Measurements from ENCODE around the gene SCPEP1. TPM values are rescaled to one million over a fixed set of nuclear protein-coding genes. Genes with fewer than 3 reads are reported as not detected.

Gene SCPEP1
- total RNA-seq, 1 experiment from 2014 or later = 17.6 TPM

- CTCF ChIA-PET = no interaction called here
- H3K27me3 Mint-ChIP-seq (ENCODE audit: unreplicated experiment) = no peaks in the 10 kb centered on the region
- no peak overlapping the region for H3K4me3 Mint-ChIP-seq (ENCODE audit: low read depth, unreplicated experiment)
- H3K27ac Mint-ChIP-seq (ENCODE audit: unreplicated experiment) = no peak overlapping the region
- intact Hi-C loops (cut with micrococcal nuclease; ENCODE audit: unreplicated experiment) = no loop called here
- no peaks in the 10 kb centered on the region for H3K9me3 Mint-ChIP-seq (ENCODE audit: low read depth, unreplicated experiment)
- no peak for DNase-seq
- no TSS peak for BruUV-seq (replicated peaks)
- H3K4me1 Mint-ChIP-seq (ENCODE audit: low read depth, unreplicated experiment) = peaks cover 12% of the 10 kb centered on the region
- H3K36me3 Mint-ChIP-seq (ENCODE audit: insufficient read depth, unreplicated experiment) = peaks cover 10% of the 10 kb centered on the region
- no peak for TF ChIP-seq CTCF (IDR thresholded peaks at IDR 0.05; ENCODE audit: unreplicated experiment)
These were observed 3.9 kb upstream of the SCPEP1 start for GRCh38 chr17:56974055-56974454.

DNA sequence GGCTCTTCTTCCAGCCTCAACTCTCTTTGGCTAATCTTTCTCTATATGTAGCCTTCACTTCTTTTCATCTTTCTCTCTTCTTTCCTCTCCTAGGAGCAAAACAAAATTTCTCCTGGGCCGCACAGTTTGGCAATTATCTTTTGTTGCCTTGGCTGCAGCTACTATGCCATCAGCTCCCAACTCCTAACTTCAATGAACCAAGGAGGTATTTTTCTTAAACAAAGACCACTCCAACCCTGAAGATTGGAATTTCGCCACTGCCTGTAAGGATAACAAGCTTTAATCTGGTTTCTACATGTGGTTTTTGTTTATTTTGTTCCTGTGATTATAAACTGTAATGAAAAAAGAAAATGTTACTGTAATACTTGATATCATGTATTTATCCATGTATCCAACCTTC, 2.3 kb upstream of the SCPEP1 start:
- no TSS peak for BruUV-seq (replicated peaks)
- no peak for TF ChIP-seq CTCF (IDR thresholded peaks at IDR 0.05; ENCODE audit: unreplicated experiment)
- intact Hi-C loops (cut with micrococcal nuclease; ENCODE audit: unreplicated experiment) = no loop called here
- CTCF ChIA-PET = no interaction called here
- Mint-ChIP-seq H3K4me1 (ENCODE audit: low read depth, unreplicated experiment) (peaks cover 15% of the 10 kb centered on the region), H3K27ac (ENCODE audit: unreplicated experiment) (no peak overlapping the region), H3K36me3 (ENCODE audit: insufficient read depth, unreplicated experiment) (peaks cover 10% of the 10 kb centered on the region), H3K9me3 (ENCODE audit: low read depth, unreplicated experiment) (no peaks in the 10 kb centered on the region), H3K27me3 (ENCODE audit: unreplicated experiment) (no peaks in the 10 kb centered on the region), H3K4me3 (ENCODE audit: low read depth, unreplicated experiment) (no peak overlapping the region)
- no peak for DNase-seq

GRCh38 chr17:56976941-56977608, 856 bp upstream of the SCPEP1 start:
- peak overlapping the region; percentile 73 for H3K4me3 Mint-ChIP-seq (ENCODE audit: low read depth, unreplicated experiment)
- no peaks in the 10 kb centered on the region for H3K27me3 Mint-ChIP-seq (ENCODE audit: unreplicated experiment)
- DNase-seq = no peak
- CTCF ChIA-PET = no interaction called here
- H3K27ac Mint-ChIP-seq (ENCODE audit: unreplicated experiment) = no peak overlapping the region
- H3K9me3 Mint-ChIP-seq (ENCODE audit: low read depth, unreplicated experiment) = no peaks in the 10 kb centered on the region
- H3K4me1 Mint-ChIP-seq (ENCODE audit: low read depth, unreplicated experiment) = peaks cover 15% of the 10 kb centered on the region
- no TSS peak for BruUV-seq (replicated peaks)
- intact Hi-C loops (cut with micrococcal nuclease; ENCODE audit: unreplicated experiment) = no loop called here
- peaks cover 10% of the 10 kb centered on the region for H3K36me3 Mint-ChIP-seq (ENCODE audit: insufficient read depth, unreplicated experiment)
- TF ChIP-seq CTCF (IDR thresholded peaks at IDR 0.05; ENCODE audit: unreplicated experiment) = no peak

- Mint-ChIP-seq H3K27ac (ENCODE audit: unreplicated experiment) (peak overlapping the region; percentile 53), H3K4me3 (ENCODE audit: low read depth, unreplicated experiment) (peak overlapping the region; percentile 73), H3K4me1 (ENCODE audit: low read depth, unreplicated experiment) (peaks cover 15% of the 10 kb centered on the region), H3K36me3 (ENCODE audit: insufficient read depth, unreplicated experiment) (peaks cover 10% of the 10 kb centered on the region), H3K9me3 (ENCODE audit: low read depth, unreplicated experiment) (no peaks in the 10 kb centered on the region), H3K27me3 (ENCODE audit: unreplicated experiment) (no peaks in the 10 kb centered on the region)
- intact Hi-C loops (cut with micrococcal nuclease; ENCODE audit: unreplicated experiment) = no loop called here
- TSS peak; percentile 58 for BruUV-seq (replicated peaks)
- CTCF ChIA-PET = interaction anchor here (0.6 to 0.7 kb wide), 4 partner anchors 8 to 279 kb away, joined by 4 to 6 read pairs (median 4); no protein-coding TSS in a partner anchor
- no peak for TF ChIP-seq CTCF (IDR thresholded peaks at IDR 0.05; ENCODE audit: unreplicated experiment)
- DNase-seq = no peak
These were observed 635 bp downstream of the SCPEP1 start for GRCh38 chr17:56978441-56979090.

All from Calu3 (cell line).